H9 (cell line): Measurements from ENCODE around the gene ST6GAL1. TPM values are rescaled to one million over a fixed set of nuclear protein-coding genes. Genes with fewer than 3 reads are reported as not detected.

Experiments used
- DNase-seq: peaks from one replicate; pipeline ENCODE4 v3.0.0-alpha.2; 2017
- H2AFZ ChIP-seq: one replicate; pipeline ENCODE4 v1.6.1; 2013; ENCODE audit warnings: mild to moderate bottlenecking, low read length, control low read depth, moderate library complexity
- H2AK5ac ChIP-seq: 2 replicates; pipeline ENCODE4 v1.6.1; 2013; ENCODE audit warnings: low read length, control low read depth, mixed read lengths; ENCODE audit not compliant: insufficient read length
- H2BK120ac ChIP-seq: one replicate; pipeline ENCODE4 v1.6.1; 2013; ENCODE audit warnings: low read depth, mild to moderate bottlenecking, low read length, control low read depth, inconsistent platforms; ENCODE audit not compliant: poor library complexity, severe bottlenecking
- H2BK12ac ChIP-seq: 2 replicates; pipeline ENCODE4 v1.6.1; 2013; ENCODE audit warnings: low read length, control low read depth, mixed read lengths, low read depth; ENCODE audit not compliant: insufficient read length
- H2BK15ac ChIP-seq: 2 replicates; pipeline ENCODE4 v1.6.1; 2013; ENCODE audit warnings: low read depth, low read length, control low read depth
- H2BK20ac ChIP-seq: one replicate; pipeline ENCODE4 v1.6.1; 2013; ENCODE audit warnings: low read depth, mild to moderate bottlenecking, low read length, control low read depth, inconsistent platforms; ENCODE audit not compliant: poor library complexity, severe bottlenecking
- H2BK5ac ChIP-seq: 2 replicates; pipeline ENCODE4 v1.6.1; 2013; ENCODE audit warnings: low read length, control low read depth, mixed read lengths; ENCODE audit not compliant: insufficient read length
- H3K14ac ChIP-seq: 2 replicates; pipeline ENCODE4 v1.6.1; 2013; ENCODE audit warnings: low read length, control low read depth; ENCODE audit not compliant: insufficient read depth
- H3K18ac ChIP-seq: 2 replicates; pipeline ENCODE4 v1.6.1; 2013; ENCODE audit warnings: low read depth, mild to moderate bottlenecking, mixed read lengths, low read length, control low read depth; ENCODE audit not compliant: insufficient read length
- H3K23ac ChIP-seq: 2 replicates; pipeline ENCODE4 v1.6.1; 2013; ENCODE audit warnings: low read length, control low read depth, mixed read lengths, low read depth; ENCODE audit not compliant: insufficient read length
- H3K23me2 ChIP-seq: 2 replicates; pipeline ENCODE4 v1.6.1; 2013; ENCODE audit warnings: low read depth, mild to moderate bottlenecking, mixed read lengths, low read length, control low read depth; ENCODE audit not compliant: insufficient read length, poor library complexity, severe bottlenecking
- H3K27ac ChIP-seq: 2 replicates; pipeline ENCODE4 v1.5.1; 2013; ENCODE audit warnings: low read length, control low read depth, mixed read lengths, low read depth; ENCODE audit not compliant: insufficient read length
- H3K27me3 ChIP-seq: 2 replicates; pipeline ENCODE4 v1.6.1; 2013; ENCODE audit warnings: low read length, control low read depth, inconsistent platforms; ENCODE audit not compliant: insufficient read depth
- H3K4ac ChIP-seq: 2 replicates; pipeline ENCODE4 v1.6.1; 2013; ENCODE audit warnings: low read depth, mild to moderate bottlenecking, control low read depth, inconsistent platforms, low read length, moderate library complexity
- H3K4me1 ChIP-seq: 2 replicates; pipeline ENCODE4 v1.6.1; 2013; ENCODE audit warnings: low read length, control low read depth, inconsistent platforms; ENCODE audit not compliant: insufficient read depth
- H3K4me2 ChIP-seq: 2 replicates; pipeline ENCODE4 v1.6.1; 2013; ENCODE audit warnings: low read length, control low read depth, mixed read lengths; ENCODE audit not compliant: insufficient read length, insufficient read depth
- H3K56ac ChIP-seq: 2 replicates; pipeline ENCODE4 v1.6.1; 2013; ENCODE audit warnings: low read depth, mild to moderate bottlenecking, mixed read lengths, low read length, control low read depth; ENCODE audit not compliant: insufficient read length
- H3K79me1 ChIP-seq: 2 replicates; pipeline ENCODE4 v1.6.1; 2013; ENCODE audit warnings: low read depth, mild to moderate bottlenecking, moderate library complexity, low read length, control low read depth, inconsistent platforms; ENCODE audit not compliant: insufficient read depth, poor library complexity, severe bottlenecking
- H3K79me2 ChIP-seq: 2 replicates; pipeline ENCODE4 v1.6.1; 2013; ENCODE audit warnings: low read length, control low read depth, inconsistent platforms; ENCODE audit not compliant: insufficient read depth
- H3K9ac ChIP-seq: 2 replicates; pipeline ENCODE4 v1.6.1; 2013; ENCODE audit warnings: low read length, control low read depth, mixed read lengths; ENCODE audit not compliant: insufficient read length; ENCODE audit errors: extremely low read depth
- H3K9me3 ChIP-seq: one replicate; pipeline ENCODE4 v1.6.1; 2013; ENCODE audit warnings: low read depth, low read length, inconsistent platforms; ENCODE audit not compliant: control insufficient read depth
- H3T11ph ChIP-seq: one replicate; pipeline ENCODE4 v1.6.1; 2013; ENCODE audit warnings: mild to moderate bottlenecking, low read length, control low read depth, inconsistent platforms
- H4K20me1 ChIP-seq: one replicate; pipeline ENCODE4 v1.6.1; 2013; ENCODE audit not compliant: control insufficient read depth, insufficient read length, insufficient read depth
- H4K5ac ChIP-seq: 2 replicates; pipeline ENCODE4 v1.6.1; 2013; ENCODE audit warnings: low read depth, mild to moderate bottlenecking, mixed read lengths, low read length, control low read depth; ENCODE audit not compliant: insufficient read length
- H4K8ac ChIP-seq: replicated peaks from 2 replicates; pipeline ENCODE4 v1.6.1; 2013; ENCODE audit warnings: low read length, control low read depth, mixed read lengths, low read depth; ENCODE audit not compliant: insufficient read length
- H4K91ac ChIP-seq: 2 replicates; pipeline ENCODE4 v1.6.1; 2013; ENCODE audit warnings: low read depth, mild to moderate bottlenecking, moderate library complexity, mixed read lengths, low read length, control low read depth; ENCODE audit not compliant: insufficient read length
- H3K27ac Mint-ChIP-seq, 3 experiments: 2 replicates in 2 of 3; 3 replicates in 1 of 3; pipeline ENCODE4 v1.8.0; 2020 to 2021; ENCODE audit warnings: mixed read lengths in 3 of 3, mild to moderate bottlenecking in 1 of 3, moderate library complexity in 1 of 3
- H3K27me3 Mint-ChIP-seq: 2 replicates; pipeline ENCODE4 v1.8.0; 2021; ENCODE audit warnings: low read depth, mild to moderate bottlenecking, moderate library complexity, mixed read lengths
- H3K36me3 Mint-ChIP-seq, 3 experiments: 2 replicates in 2 of 3; 3 replicates in 1 of 3; pipeline ENCODE4 v1.8.0; 2020 to 2021; ENCODE audit warnings: low read depth in 3 of 3, mixed read lengths in 3 of 3; ENCODE audit not compliant: insufficient read depth in 1 of 3
- H3K4me1 Mint-ChIP-seq, 2 experiments: 2 replicates each; pipeline ENCODE4 v1.8.0; 2020; ENCODE audit warnings: mixed read lengths in 2 of 2
- H3K4me3 Mint-ChIP-seq, 2 experiments: 2 replicates in 1 of 2; 3 replicates in 1 of 2; pipeline ENCODE4 v1.8.0; 2020 to 2021; ENCODE audit warnings: mild to moderate bottlenecking in 2 of 2, mixed read lengths in 2 of 2, moderate library complexity in 1 of 2
- H3K9me3 Mint-ChIP-seq, 2 experiments: 2 replicates in 1 of 2; 3 replicates in 1 of 2; pipeline ENCODE4 v1.8.0; 2020; ENCODE audit warnings: mild to moderate bottlenecking in 2 of 2, mixed read lengths in 2 of 2, moderate library complexity in 1 of 2
- WGBS: extraction: QIAGEN DNeasy Blood & Tissue Kit; methylation state at CpG from one replicate; pipeline ENCODE4 v1.1.7; 2013; ENCODE audit warnings: missing lambda C conversion rate, low lambda C conversion rate, mixed read lengths; ENCODE audit not compliant: insufficient read length; ENCODE audit errors: extremely low coverage; 5-methylcytosine and 5-hydroxymethylcytosine counted together
- total RNA-seq: library from RNA; stranded (reverse); gene quantifications from 2 replicates; pipeline ENCODE4 v1.2.1, GENCODE V29; 2021
- TF ChIP-seq, protein P1 (sequence below): fragments of 200-600 bp; sonication (generic); conservative IDR thresholded peaks from 3 replicates; pipeline ENCODE4 v1.8.0; 2021; ENCODE audit warnings: antibody characterized with exemption, mild to moderate bottlenecking

ST6GAL1 gene
- total RNA-seq, 1 experiment from 2014 or later: 139 TPM

DNA sequence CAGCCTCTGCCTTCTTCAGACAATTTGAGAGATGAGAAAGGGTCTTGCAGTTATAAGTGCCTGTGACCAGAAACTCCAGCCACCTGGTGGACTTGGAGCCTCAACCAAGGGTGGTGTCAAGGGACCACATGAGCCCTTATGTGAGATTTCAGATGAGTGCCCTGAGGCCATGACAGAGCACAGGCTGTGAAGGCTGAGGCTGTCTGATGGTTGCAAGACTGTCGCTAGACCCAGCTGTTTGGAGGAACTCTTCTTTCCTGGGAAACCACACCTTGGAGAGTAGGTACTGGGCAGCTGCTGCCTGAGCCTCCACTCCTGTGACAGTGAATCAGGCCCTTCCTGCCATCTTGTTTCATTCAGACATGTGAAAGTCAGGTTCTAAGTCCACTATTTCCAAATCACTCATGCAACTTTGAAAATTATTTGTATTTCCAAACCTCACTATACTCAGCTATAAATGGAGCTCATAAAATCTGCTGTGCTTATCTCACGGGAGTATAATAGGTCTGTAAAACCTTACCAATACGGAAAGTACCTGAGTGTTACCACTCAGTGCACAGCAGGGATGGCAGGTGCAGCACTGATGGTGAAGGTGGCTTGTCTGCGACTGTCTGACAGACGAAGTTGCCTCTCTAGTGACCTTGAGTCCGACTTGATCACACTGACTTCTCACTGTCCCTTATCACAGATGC is 109.5 kb downstream of the ST6GAL1 start:
- Histone ChIP-seq H3K14ac (no peak overlapping the region), H2BK120ac (no peak overlapping the region), H3K27me3 (no peaks in the 10 kb centered on the region), H2AFZ (no peak overlapping the region), H2BK5ac (no peak overlapping the region), H3K79me2 (no peaks in the 10 kb centered on the region), H3K4me2 (no peak overlapping the region), H2BK12ac (no peak overlapping the region), H3K9me3 (no peaks in the 10 kb centered on the region), H4K91ac (no peak overlapping the region), H3K23me2 (no peaks in the 10 kb centered on the region), H3K27ac (no peak overlapping the region), H2BK20ac (no peak overlapping the region), H4K8ac (no peak overlapping the region), H3K79me1 (peaks cover 2% of the 10 kb centered on the region), H3T11ph (no peak overlapping the region), H4K20me1 (no peaks in the 10 kb centered on the region), H3K4ac (no peak overlapping the region), H2BK15ac (no peak overlapping the region), H3K4me1 (no peaks in the 10 kb centered on the region), H4K5ac (no peak overlapping the region), H3K18ac (no peak overlapping the region), H3K56ac (no peak overlapping the region), H2AK5ac (no peak overlapping the region), H3K23ac (no peak overlapping the region), H3K9ac (no peak overlapping the region)
- no CpG with 5 or more reads among the region's 6 CpGs for WGBS
- Mint-ChIP-seq H3K4me3 (no peak overlapping the region), H3K27ac (no peak overlapping the region), H3K9me3 (peaks cover 5 to 6% of the 10 kb centered on the region in 2 experiments; a peak in 3 of 5 replicates), H3K4me1 (no peaks in the 10 kb centered on the region), H3K36me3 (peaks cover 43 to 82% (median 71%) of the 10 kb centered on the region in 3 experiments), H3K27me3 (no peaks in the 10 kb centered on the region)
- DNase-seq: no peak
- TF ChIP-seq, protein P1, sequence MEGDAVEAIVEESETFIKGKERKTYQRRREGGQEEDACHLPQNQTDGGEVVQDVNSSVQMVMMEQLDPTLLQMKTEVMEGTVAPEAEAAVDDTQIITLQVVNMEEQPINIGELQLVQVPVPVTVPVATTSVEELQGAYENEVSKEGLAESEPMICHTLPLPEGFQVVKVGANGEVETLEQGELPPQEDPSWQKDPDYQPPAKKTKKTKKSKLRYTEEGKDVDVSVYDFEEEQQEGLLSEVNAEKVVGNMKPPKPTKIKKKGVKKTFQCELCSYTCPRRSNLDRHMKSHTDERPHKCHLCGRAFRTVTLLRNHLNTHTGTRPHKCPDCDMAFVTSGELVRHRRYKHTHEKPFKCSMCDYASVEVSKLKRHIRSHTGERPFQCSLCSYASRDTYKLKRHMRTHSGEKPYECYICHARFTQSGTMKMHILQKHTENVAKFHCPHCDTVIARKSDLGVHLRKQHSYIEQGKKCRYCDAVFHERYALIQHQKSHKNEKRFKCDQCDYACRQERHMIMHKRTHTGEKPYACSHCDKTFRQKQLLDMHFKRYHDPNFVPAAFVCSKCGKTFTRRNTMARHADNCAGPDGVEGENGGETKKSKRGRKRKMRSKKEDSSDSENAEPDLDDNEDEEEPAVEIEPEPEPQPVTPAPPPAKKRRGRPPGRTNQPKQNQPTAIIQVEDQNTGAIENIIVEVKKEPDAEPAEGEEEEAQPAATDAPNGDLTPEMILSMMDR: no peak
